Caco-2 (cell line): ENCODE measurements around the gene GABRG3. TPM values are rescaled to one million over a fixed set of nuclear protein-coding genes. Genes with fewer than 3 reads are reported as not detected.
"Not testable (repeated sequence)": the region's sequence is repeated elsewhere in the genome, so short reads cannot be mapped to it uniquely, and the experiment has no call there.

Source experiments
- BruUV-seq: library from RNA; stranded (reverse); fragments of 400-500 nt; replicated peaks from 2 replicates; lab custom pipeline; 2021; lab: Mats Ljungman, UMichigan
- CTCF ChIA-PET: fragments of 300-600 bp; sonication (Branson Sonifier 250); formaldehyde crosslinking; loops from one replicate; lab custom pipeline; 2022; ENCODE audit warnings: antibody characterized with exemption; lab: Charles Lee
- POLR2A ChIA-PET: fragments of 300-600 bp; sonication (Branson Sonifier 250); formaldehyde crosslinking; loops from one replicate; lab custom pipeline; 2022; ENCODE audit warnings: antibody characterized with exemption; lab: Charles Lee
- DNase-seq, 2 experiments: peaks; one replicate each; pipeline versions ENCODE4 v3.0.0 to v3.0.0-alpha.2; 2020 to 2022
- H3K27me3 ChIP-seq: replicated peaks from 2 replicates; pipeline ENCODE4 v1.6.0; 2011; ENCODE audit warnings: low read length; ENCODE audit not compliant: control insufficient read depth, insufficient read depth
- H3K36me3 ChIP-seq: 2 replicates; pipeline ENCODE4 v1.5.1; 2011; ENCODE audit warnings: low read length; ENCODE audit not compliant: control insufficient read depth, insufficient read depth
- H3K4me1 ChIP-seq: fragments of 250-450 bp; sonication (Bioruptor Pico); 2 replicates; pipeline ENCODE4 v1.5.1; 2020; ENCODE audit warnings: mild to moderate bottlenecking
- H3K4me3 ChIP-seq: 2 replicates; pipeline ENCODE4 v1.5.1; 2011; ENCODE audit warnings: low read depth, mild to moderate bottlenecking, control low read depth, low read length
- H3K9me3 ChIP-seq: fragments of 250-450 bp; sonication (Bioruptor Pico); 2 replicates; pipeline ENCODE4 v1.5.1; 2020; ENCODE audit warnings: mild to moderate bottlenecking, moderate library complexity
- H3K27ac Mint-ChIP-seq: one replicate; pipeline ENCODE4 v1.8.0; 2022; ENCODE audit warnings: mixed read lengths; ENCODE audit not compliant: unreplicated experiment
- H3K27me3 Mint-ChIP-seq: one replicate; pipeline ENCODE4 v1.8.0; 2022; ENCODE audit warnings: mixed read lengths; ENCODE audit not compliant: insufficient read depth, unreplicated experiment
- H3K36me3 Mint-ChIP-seq: one replicate; pipeline ENCODE4 v1.8.0; 2022; ENCODE audit warnings: mild to moderate bottlenecking, mixed read lengths; ENCODE audit not compliant: insufficient read depth, unreplicated experiment
- H3K4me1 Mint-ChIP-seq: one replicate; pipeline ENCODE4 v1.8.0; 2022; ENCODE audit warnings: low read depth, mixed read lengths; ENCODE audit not compliant: unreplicated experiment
- H3K4me3 Mint-ChIP-seq: one replicate; pipeline ENCODE4 v1.8.0; 2022; ENCODE audit warnings: mild to moderate bottlenecking, moderate library complexity, mixed read lengths; ENCODE audit not compliant: unreplicated experiment
- H3K9me3 Mint-ChIP-seq: one replicate; pipeline ENCODE4 v1.8.0; 2022; ENCODE audit warnings: mixed read lengths; ENCODE audit not compliant: unreplicated experiment
- CTCF ChIP-seq, 2 experiments: fragments of 200-600 bp in 1 of 2; IDR thresholded peaks; 1 replicate in 1 of 2; 2 replicates in 1 of 2; pipeline versions ENCODE4 v1.5.1 to v1.8.0; 2011 to 2022; ENCODE audit warnings: antibody characterized with exemption in 1 of 2, control low read depth in 1 of 2, inconsistent platforms in 1 of 2, low read depth in 1 of 2, low read length in 1 of 2, mild to moderate bottlenecking in 1 of 2, moderate library complexity in 1 of 2; ENCODE audit not compliant: insufficient read depth in 1 of 2, severe bottlenecking in 1 of 2, unreplicated experiment in 1 of 2
- intact Hi-C: fragments of 100-400 bp; cut with micrococcal nuclease; formaldehyde crosslinking; loops from one replicate; pipeline ENCODE4 v1.10.0; 2022; ENCODE audit not compliant: unreplicated experiment
- total RNA-seq: library from RNA; stranded (reverse); gene quantifications from 2 replicates; pipeline ENCODE4 v1.2.3, GENCODE V29; 2022

The GABRG3 gene
- total RNA-seq, 1 experiment from 2014 or later: not detected

DNA sequence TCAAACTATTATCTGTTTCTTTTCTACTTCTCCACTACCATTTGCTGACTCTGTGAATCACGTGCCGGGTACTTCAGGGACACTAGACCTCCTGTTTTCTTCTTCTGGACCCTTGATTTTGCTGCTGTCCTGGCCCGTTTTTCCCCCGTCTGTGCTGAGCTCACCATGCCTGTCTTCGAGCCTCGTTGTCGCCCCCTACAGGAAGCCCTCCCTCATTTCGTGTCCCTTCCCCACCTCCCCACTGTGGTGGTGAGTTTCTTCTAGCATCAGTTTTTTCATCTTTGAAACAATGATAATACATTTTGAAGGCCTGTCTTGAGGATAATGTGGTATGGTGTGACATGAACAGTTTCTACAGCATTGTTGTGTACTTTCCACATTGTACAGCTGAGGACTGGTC lies 12.8 kb downstream of the GABRG3 start:
- Mint-ChIP-seq H3K4me1 (no peaks in the 10 kb centered on the region), H3K36me3 (no peaks in the 10 kb centered on the region), H3K4me3 (no peak overlapping the region), H3K27me3 (peaks cover 8% of the 10 kb centered on the region), H3K9me3 (no peaks in the 10 kb centered on the region), H3K27ac (no peak overlapping the region)
- Histone ChIP-seq H3K4me1 (no peaks in the 10 kb centered on the region), H3K27me3 (no peaks in the 10 kb centered on the region), H3K9me3 (peaks cover 4% of the 10 kb centered on the region; the same call in 1 of the 2 replicates), H3K36me3 (no peaks in the 10 kb centered on the region), H3K4me3 (no peak overlapping the region)
- ChIA-PET CTCF (no interaction called here), POLR2A (no interaction called here)
- BruUV-seq: no TSS peak
- TF ChIP-seq CTCF (IDR thresholded peaks at IDR 0.05; ENCODE audit: insufficient read depth in 1 of 2, low read depth in 1 of 2, low read length in 1 of 2, severe bottlenecking in 1 of 2, unreplicated experiment in 1 of 2): no peak
- DNase-seq: no peak
- intact Hi-C loops: no loop called here

DNA sequence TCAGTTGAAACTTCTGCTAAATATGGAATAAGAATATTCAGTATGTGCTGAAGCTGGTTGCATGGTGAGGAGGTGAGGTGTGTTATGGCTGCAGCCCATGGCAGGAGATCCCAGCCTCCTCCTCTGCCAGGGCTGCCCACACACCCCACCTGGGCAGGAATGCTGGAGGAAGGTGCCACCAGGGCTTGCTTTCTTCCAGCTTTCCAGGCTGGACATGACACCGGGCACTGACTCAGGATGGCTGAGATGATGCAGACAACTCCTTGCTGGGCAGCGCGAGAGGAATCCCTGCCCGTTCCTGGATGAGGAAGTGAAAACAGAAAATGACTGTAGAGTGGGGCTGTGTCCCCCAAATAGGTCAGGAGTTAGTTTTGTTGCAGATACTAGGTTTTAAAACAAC lies 14.1 kb downstream of the GABRG3 start:
- no peak for TF ChIP-seq CTCF (IDR thresholded peaks at IDR 0.05; ENCODE audit: insufficient read depth in 1 of 2, low read depth in 1 of 2, low read length in 1 of 2, severe bottlenecking in 1 of 2, unreplicated experiment in 1 of 2)
- Mint-ChIP-seq H3K4me1 (no peaks in the 10 kb centered on the region), H3K27me3 (peaks cover 8% of the 10 kb centered on the region), H3K36me3 (no peaks in the 10 kb centered on the region), H3K4me3 (no peak overlapping the region), H3K27ac (no peak overlapping the region), H3K9me3 (no peaks in the 10 kb centered on the region)
- DNase-seq: no peak
- intact Hi-C loops: no loop called here
- Histone ChIP-seq H3K36me3 (no peaks in the 10 kb centered on the region), H3K4me3 (no peak overlapping the region), H3K27me3 (no peaks in the 10 kb centered on the region), H3K4me1 (no peaks in the 10 kb centered on the region), H3K9me3 (peaks cover 4% of the 10 kb centered on the region; the same call in 1 of the 2 replicates)
- ChIA-PET CTCF (no interaction called here), POLR2A (no interaction called here)
- BruUV-seq: no TSS peak

DNA sequence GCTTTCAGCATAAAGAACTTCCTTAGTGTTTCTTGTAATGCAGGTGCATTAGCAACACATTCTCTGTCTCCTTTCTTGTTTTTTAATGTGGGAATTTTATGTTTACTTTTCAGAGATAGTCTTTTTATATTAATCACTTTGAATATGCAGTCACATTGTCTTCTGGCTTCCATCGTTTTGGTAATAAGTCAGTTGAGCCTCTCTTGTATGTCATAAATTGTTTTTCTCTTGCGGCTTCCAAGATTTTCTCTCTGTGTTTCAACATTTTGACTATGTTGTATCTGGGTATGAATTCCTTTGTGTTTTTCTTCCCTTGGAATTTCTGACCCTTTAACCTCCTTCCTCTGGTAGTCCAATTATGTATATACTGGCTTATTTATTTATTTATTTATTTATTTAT lies 25.3 kb downstream of the GABRG3 start:
- POLR2A ChIA-PET: no interaction called here

DNA sequence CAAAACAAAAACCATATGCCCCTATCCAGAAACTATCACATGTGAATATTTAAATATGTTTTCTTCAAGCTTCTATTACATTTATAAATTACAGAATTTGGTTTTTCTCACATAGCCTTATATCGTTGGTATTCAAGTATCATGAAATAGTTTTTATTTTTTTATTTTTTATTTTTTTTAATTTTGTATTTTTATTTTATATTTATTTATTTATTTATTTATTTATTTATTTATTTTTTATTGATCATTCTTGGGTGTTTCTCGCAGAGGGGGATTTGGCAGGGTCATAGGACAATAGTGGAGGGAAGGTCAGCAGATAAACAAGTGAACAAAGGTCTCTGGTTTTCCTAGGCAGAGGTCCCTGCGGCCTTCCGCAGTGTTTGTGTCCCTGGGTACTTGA lies 32.0 kb downstream of the GABRG3 start:
- H3K4me1 Mint-ChIP-seq, intact Hi-C loops, H3K4me1 ChIP-seq, H3K4me3 ChIP-seq, DNase-seq, H3K27me3 ChIP-seq, H3K4me3 Mint-ChIP-seq, POLR2A ChIA-PET, H3K9me3 ChIP-seq, H3K36me3 Mint-ChIP-seq, H3K27me3 Mint-ChIP-seq, H3K27ac Mint-ChIP-seq, H3K36me3 ChIP-seq, BruUV-seq: not testable (repeated sequence)
- CTCF ChIA-PET: interaction anchor here (0.5 to 0.6 kb wide), 2 partner anchors 130 to 140 kb away, joined by 3 read pairs; no protein-coding TSS in a partner anchor
- peaks cover 13% of the 10 kb centered on the region for H3K9me3 Mint-ChIP-seq

More for the DNA sequence above, 25.3 kb downstream of the GABRG3 start:
- Mint-ChIP-seq H3K9me3 (peaks cover 52% of the 10 kb centered on the region), H3K27me3 (no peaks in the 10 kb centered on the region), H3K27ac (no peak overlapping the region), H3K36me3 (no peaks in the 10 kb centered on the region), H3K4me3 (no peak overlapping the region), H3K4me1 (no peaks in the 10 kb centered on the region)
- TF ChIP-seq CTCF (IDR thresholded peaks at IDR 0.05; ENCODE audit: insufficient read depth in 1 of 2, low read depth in 1 of 2, low read length in 1 of 2, severe bottlenecking in 1 of 2, unreplicated experiment in 1 of 2): no peak
- Histone ChIP-seq H3K4me3 (no peak overlapping the region), H3K4me1 (no peaks in the 10 kb centered on the region), H3K9me3 (peaks cover 12% of the 10 kb centered on the region; the same call in 1 of the 2 replicates), H3K36me3 (no peaks in the 10 kb centered on the region), H3K27me3 (no peaks in the 10 kb centered on the region)
- intact Hi-C loops: no loop called here
- CTCF ChIA-PET: no interaction called here
- no TSS peak for BruUV-seq
- DNase-seq: no peak

DNA sequence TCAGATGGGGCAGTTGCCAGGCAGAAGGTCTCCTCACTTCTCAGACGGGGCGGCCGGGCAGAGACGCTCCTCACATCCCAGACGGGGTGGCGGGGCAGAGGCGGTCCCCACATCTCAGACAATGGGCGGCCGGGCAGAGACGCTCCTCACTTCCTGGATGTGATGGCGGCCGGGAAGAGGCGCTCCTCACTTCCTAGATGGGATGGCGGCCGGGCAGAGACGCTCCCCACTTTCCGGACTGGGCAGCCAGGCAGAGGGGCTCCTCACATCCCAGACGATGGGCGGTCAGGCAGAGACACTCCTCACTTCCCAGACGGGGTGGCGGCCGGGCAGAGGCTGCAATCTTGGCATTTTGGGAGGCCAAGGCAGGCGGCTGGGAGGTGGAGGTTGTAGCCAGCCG lies 33.2 kb downstream of the GABRG3 start:
- H3K9me3 ChIP-seq, H3K4me1 ChIP-seq, H3K4me3 ChIP-seq, intact Hi-C loops, CTCF ChIA-PET, H3K4me3 Mint-ChIP-seq, H3K36me3 Mint-ChIP-seq, H3K4me1 Mint-ChIP-seq, DNase-seq, BruUV-seq, POLR2A ChIA-PET, H3K27me3 Mint-ChIP-seq, H3K27me3 ChIP-seq, H3K36me3 ChIP-seq, H3K27ac Mint-ChIP-seq: not testable (repeated sequence)
- peaks cover 13% of the 10 kb centered on the region for H3K9me3 Mint-ChIP-seq
